ENCODE results near the gene FOXP3.

DNA sequence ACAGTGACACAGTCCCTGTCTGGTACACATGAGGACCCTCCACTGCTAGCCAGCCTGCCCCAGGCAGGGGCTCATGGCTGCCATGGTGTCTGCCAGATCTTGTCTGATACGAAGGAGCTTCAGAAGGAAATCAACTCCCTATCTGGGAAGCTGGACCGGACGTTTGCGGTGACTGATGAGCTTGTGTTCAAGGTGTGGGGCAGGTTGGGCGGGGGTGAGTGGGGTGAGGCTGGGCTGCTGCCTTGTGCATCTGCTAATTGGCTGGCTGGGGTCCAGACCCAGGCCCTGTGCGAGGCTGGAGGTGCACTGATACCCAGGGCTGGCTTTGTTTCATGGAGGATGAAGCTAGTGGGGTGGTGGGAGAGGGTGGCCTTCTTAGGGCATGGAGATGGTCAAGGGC, 15.4 kb downstream of the FOXP3 start:
- TF ChIP-seq, protein P1, sequence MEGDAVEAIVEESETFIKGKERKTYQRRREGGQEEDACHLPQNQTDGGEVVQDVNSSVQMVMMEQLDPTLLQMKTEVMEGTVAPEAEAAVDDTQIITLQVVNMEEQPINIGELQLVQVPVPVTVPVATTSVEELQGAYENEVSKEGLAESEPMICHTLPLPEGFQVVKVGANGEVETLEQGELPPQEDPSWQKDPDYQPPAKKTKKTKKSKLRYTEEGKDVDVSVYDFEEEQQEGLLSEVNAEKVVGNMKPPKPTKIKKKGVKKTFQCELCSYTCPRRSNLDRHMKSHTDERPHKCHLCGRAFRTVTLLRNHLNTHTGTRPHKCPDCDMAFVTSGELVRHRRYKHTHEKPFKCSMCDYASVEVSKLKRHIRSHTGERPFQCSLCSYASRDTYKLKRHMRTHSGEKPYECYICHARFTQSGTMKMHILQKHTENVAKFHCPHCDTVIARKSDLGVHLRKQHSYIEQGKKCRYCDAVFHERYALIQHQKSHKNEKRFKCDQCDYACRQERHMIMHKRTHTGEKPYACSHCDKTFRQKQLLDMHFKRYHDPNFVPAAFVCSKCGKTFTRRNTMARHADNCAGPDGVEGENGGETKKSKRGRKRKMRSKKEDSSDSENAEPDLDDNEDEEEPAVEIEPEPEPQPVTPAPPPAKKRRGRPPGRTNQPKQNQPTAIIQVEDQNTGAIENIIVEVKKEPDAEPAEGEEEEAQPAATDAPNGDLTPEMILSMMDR (IDR thresholded peaks at IDR 0.05), result no peak
- no peak for TF ChIP-seq EP300 (IDR thresholded peaks at IDR 0.05)
